Ovary (tissue), 3 donors: ENCODE data around the gene ARL17A.
"Not testable (repeated sequence)": the region's sequence is repeated elsewhere in the genome, so short reads cannot be mapped to it uniquely, and the experiment has no call there.

Experiments used
- POLR2A ChIP-seq: fragments of 450-650 bp; IDR thresholded peaks from one replicate; pipeline ENCODE4 v1.6.1; 2017; ENCODE audit warnings: antibody characterized with exemption, mild to moderate bottlenecking, moderate library complexity
- TF ChIP-seq, protein P1 (sequence below), 3 donors: fragments of 450-650 bp in 2 of 3; fragments of 200-600 bp in 1 of 3; IDR thresholded peaks; one replicate each; pipeline versions ENCODE4 v1.5.1 to v1.8.0; 2016 to 2022; ENCODE audit warnings: antibody characterized with exemption in 3 of 3, mild to moderate bottlenecking in 1 of 3
- donor health status: DM: no; HTN: no; CAD: no.

GRCh38 chr17:46467618-46468017, 111.9 kb downstream of the ARL17A start:
- TF ChIP-seq, protein P1, sequence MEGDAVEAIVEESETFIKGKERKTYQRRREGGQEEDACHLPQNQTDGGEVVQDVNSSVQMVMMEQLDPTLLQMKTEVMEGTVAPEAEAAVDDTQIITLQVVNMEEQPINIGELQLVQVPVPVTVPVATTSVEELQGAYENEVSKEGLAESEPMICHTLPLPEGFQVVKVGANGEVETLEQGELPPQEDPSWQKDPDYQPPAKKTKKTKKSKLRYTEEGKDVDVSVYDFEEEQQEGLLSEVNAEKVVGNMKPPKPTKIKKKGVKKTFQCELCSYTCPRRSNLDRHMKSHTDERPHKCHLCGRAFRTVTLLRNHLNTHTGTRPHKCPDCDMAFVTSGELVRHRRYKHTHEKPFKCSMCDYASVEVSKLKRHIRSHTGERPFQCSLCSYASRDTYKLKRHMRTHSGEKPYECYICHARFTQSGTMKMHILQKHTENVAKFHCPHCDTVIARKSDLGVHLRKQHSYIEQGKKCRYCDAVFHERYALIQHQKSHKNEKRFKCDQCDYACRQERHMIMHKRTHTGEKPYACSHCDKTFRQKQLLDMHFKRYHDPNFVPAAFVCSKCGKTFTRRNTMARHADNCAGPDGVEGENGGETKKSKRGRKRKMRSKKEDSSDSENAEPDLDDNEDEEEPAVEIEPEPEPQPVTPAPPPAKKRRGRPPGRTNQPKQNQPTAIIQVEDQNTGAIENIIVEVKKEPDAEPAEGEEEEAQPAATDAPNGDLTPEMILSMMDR (IDR thresholded peaks at IDR 0.05) = not testable (repeated sequence)
- TF ChIP-seq POLR2A = not testable (repeated sequence)
